HG03103 (cell line): ENCODE measurements around the gene MIX23.

ENCODE experiments used
- ATAC-seq: cut with Tn5 transposase; IDR thresholded peaks from one replicate; pipeline ENCODE4 v1.9.1; 2021; ENCODE audit warnings: low read depth; ENCODE audit not compliant: unreplicated experiment

MIX23 gene

DNA sequence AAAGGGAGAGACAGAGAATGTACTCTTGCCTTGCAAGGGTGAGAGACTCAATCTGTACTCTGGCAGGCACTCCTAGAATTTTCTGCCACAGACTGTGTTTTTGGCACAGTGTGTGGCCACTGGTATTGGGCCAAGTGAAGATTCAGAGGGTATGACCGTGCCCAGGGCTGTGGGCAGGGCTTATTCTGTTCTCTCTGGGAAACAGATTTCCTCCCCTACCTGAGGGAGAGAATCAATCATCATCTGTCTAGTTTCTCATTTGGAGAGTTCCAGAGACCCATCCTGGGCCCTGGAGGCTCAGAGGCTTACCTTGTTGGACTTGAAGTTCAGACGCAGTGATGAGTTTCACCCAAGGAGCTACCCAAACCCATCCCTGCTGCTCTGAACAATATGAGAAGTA, 29.8 kb downstream of the MIX23 start:
- ATAC-seq = no peak

DNA sequence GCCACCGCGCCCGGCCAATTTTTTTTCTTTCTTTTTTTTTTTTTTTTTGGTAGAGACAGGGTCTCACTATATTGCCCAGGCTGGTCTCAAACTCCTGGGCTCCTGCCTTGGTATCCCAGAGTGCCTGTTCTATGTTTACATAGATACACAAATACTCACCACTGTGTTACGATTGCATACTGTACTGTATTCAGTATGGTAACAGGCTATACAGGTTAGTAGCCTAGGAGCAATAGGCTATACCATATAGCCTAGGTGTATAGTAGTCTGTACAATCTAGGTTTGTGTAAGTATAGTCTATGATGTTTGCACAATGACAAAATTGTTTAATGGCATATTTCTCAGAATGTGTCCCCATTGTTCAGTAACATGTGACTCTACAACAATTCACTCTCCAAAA, 31.4 kb downstream of the MIX23 start:
- ATAC-seq = no peak

DNA sequence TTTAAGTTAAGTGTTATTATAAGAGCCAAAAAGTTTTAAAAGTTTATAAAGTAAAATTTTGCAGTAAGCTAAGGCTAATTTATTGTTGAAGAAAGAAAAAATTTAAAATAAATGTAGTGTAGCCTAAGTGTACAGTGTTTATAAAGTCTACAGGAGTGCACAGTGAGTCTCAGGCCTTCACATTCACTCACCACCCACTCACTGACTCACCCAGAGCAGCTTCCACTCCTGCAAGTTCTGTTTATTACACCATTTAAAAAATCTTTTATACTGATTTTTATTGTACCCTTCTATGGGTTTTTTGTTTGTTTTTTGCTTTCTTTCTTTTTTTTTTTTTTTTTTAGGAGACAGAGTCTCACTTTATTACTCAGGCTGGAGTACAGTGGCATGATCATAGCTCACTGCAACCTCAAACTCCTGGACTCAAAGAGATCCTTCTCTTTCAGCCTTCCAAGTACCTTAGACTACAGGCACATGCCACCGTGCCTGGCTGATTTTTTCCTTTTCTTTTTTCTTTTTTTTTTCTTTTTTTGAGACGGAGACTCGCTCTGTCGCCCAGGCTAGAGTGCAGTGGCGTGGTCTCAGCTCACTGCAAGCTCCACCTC, 32.1 kb downstream of the MIX23 start:
- no peak for ATAC-seq

DNA sequence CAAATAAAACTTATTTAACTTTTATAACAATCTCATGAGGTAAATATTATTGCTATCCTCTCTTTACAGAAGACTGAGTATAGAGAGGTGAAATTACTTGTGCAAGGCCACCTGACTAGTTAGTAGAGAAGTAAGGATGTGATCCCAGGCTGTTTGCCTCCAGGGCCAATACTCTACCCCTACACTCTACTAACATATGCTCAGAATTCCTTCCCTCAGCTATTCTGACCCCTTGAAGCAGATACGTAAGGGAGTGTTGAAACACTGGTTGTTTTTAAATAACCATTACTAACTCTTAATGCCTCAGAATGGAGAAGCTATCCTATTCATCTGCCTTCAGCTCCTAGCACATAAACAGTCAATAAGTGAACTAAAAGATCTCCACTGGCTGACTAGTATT, 33.9 kb downstream of the MIX23 start:
- no peak for ATAC-seq

DNA sequence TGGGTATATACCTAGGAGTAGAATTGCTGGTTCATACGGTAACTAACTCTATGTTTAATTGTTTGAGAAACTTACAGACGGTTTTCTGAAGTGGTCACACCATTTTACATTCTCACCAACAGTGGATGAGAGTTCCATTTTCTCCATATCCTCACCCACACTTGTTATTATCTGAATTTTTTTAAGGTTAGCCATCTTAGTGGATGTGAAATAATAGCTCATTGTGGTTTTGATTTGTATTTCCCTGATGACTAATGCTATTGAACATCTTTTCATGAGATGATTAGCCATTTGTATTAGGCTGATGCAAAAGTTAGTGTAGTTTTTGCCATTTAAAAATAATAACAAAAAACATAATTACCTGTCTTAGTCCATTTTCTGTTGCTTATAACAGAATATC, 39.4 kb downstream of the MIX23 start:
- no peak for ATAC-seq

DNA sequence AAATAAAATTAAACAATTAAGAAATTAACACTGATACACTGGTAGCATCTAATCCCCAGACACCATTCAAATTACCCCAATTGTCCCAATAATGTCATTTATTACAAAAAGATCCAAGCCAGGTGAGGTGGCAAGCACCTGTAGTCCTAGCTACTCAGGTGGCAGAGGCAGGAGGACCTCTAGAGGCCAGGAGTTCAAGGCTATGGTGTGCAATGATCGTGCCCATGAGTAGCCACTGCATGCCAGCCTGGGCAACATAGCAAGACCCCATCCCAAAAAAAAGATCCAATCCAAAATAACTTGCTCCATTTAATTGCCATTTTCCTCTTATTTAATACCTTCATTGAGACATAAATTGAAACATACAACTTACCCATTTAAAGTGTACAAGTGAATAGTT, 40.2 kb downstream of the MIX23 start:
- ATAC-seq = no peak

DNA sequence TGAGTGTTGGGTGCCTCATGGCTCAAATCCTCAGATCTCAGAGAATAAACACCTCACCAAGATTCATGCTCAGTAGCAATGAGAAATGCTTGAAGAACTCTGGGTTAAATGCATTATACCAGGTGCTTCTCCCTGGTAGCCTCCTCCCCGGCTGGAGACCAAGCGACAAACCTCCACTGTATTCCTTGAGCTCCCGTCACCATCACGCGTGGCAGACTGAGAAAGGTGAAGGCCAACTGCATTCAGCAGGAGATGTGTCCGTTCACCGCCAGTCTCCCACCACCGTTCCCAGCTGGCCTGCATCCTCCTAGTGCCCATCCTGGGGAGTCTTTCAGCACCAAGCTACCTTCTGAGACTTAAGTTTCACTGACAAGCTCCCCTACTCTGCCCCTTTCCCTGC, 50.5 kb downstream of the MIX23 start:
- no peak for ATAC-seq

DNA sequence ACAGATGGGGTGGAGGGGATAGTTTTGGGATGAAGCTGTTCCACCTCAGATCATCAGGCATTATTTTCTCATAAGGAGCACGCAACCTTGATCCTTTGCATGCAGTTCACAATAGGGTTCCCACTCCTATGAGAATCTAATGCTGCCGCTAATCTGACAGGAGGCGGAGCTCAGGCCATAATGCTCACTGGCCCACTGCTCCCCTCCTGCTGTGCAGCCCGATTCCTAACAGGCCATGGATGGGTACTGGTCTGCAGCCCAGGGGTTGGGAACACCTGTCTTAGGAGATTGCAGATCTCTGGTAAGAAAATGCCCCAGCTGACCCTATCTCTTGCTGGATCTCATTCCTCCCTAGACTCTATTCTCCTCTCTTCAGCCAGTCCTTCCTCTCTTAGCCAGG, 51.1 kb downstream of the MIX23 start:
- ATAC-seq = no peak

DNA sequence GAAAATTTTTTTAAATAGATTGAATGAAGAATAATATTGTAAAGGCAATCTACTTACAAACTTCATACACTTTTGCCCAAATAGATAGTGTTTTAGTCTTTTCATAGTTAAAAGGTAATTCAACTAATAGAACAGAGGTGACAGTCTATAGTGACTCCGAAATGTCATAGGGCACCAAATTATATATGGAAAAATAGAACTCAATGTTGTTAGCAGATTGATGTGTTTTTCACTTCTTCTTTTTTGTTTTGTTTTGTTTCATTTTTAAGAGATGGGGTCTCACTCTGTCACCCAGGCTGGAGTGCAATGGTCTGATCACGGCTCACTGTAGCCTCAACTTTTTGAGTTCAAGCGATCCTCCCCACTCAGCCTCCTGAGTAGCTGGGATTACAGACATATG, 57.3 kb downstream of the MIX23 start:
- no peak for ATAC-seq

DNA sequence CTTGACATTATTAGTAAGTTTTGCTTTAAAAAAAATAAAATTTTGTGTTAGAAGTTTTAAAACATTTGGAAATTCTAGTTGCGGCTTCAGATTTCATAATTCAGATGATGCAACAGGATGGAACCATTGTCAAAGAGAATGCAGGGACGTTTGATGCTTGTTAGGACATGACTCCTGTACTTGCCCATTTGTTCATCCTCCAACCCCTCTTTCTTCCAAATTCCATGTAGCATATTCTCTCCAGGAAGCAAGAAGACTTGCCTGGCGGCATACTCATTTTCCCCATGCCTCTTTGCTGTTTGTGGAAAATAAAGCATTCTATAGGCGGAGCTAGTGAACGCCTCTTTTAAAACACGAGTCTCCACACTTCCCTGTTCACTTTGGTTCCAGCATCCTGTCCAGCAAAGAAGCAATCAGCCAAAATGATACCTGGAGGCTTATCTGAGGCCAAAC, 58.1 kb downstream of the MIX23 start, which contains the start of gene CSTA:
CSTA (plus strand) TSS at position 378 of the 453 bp plus-strand sequence; CDS start at position 423, 45 bp downstream.
- no peak for ATAC-seq

DNA sequence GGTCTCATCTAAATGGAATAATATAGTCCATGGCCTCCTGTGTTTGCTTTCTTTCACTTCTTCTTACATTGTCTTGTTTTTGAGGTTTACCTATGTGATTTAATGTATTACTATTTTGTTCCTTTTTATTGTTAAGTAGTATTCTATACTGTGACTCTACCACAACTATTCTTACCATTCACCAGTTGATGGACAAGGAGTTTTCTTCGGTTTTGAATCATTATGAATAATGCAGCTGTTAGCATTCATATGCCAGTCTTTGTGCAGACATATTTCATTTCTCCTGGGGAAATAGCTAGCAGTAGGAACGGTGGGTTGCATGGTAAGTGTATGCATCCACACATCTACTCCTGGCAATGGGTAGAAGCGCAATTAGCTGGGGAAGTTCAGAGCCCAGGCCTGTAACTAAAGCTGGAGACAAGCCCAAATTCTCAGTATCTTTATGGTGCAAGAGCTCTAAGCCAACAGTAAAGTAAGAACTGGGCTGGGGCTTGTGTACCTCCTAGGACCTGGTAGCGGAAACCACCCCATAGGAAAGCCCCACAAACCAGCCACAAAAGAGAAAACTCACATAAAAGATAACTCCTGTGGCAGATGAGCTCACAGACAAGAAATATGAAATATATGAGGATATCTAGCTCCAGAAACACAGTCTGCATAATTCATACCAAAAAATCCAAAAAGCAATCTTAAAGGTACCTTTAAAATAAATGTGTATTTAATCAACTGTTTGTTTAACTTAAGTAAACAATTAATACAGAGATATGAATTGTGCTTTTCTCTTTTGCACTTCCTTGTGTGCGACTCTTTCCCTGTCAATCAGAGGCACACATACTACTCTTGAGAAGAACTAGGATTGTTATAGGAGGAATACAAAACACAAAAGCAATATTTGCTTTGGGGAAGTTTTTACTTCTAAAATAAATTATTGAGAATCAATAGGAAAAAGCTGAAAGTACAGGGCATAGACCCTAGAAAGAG, 60.6 kb downstream of the MIX23 start:
- no peak for ATAC-seq

DNA sequence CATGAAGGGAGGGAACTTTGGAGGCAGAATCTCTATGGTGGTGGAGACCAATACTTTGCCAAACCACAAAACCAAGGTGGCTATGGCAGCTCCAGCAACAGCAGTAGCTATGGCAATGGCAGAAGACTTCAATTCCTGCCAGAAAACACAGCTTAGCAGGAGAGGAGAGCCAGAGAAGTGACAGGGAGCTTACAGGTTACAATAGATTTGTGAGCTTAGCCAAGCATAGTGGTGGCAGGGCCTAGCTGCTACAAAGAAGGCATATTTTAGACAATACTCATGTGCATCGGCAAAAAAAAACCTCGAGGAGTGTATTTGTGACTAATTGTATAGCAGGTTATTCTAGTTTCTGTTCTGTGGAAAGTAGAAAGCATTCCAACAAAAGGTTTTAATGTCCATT, 64.4 kb downstream of the MIX23 start:
- ATAC-seq = no peak

DNA sequence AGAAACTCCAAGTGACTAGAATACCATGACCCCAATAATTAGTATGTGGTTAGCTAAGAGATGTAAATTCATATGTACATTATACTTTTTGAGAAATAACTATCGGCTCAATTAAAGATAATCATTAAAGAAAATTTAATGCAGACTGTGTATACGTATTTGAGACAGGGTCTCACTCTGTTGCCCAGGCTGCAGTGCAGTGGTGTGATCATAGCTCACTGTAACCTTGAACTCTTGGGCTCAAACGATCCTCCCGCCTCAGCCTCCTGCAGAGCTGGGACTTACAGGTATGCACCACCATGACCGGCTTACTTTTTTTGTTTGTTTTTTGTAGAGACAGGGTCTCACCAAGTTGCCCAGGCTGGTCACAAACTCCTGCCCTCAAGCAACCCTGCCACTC, 66.7 kb downstream of the MIX23 start:
- ATAC-seq = no peak

DNA sequence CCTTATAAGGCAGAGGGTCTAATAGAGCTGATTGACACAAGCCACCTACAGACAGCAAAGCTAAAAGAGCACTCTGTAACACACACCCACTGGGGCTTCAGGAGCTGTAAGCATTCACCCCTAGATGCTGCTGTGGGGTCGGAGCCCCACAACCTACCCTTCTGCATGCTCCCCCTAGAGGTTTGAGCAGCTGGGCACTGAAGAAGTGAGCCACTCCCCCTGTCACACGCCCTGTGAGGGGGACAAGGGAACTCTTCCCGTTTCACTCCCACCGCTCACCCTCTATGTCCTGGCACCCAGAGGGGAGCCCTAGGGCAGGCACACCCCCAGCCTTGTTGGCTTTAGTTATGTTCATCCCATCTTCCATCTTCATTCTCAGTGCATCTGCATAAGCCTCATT, 67.4 kb downstream of the MIX23 start:
- ATAC-seq = no peak

DNA sequence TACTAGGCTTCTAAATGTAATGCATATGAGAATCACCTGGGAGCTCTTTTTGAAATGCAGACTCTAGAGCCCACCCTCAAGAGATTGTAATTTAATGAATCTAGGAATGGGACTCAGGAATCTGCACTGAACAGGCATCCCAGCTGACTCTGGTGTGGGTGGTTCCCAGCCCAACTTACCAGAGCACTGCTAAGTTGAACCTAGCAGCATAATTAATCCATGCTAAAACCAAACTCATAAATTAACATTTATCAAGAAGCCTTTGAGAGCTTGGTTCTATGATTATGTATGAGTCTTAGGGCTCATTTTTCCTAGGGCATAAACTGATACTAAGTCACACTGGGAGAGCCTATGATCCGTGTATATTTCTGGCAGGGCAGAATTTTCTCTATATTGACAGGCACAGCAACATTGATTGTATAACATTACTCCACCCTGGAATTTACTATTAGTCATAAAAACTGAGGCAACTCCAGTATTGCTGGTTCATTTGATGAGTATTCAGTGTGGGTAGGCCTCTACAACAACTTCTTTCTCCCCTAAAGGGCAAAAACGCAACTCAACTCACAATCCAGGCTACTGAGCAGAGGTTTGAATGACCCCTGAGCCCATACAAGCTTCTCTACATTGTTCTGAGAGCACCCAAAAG, 68.7 kb downstream of the MIX23 start:
- no peak for ATAC-seq

DNA sequence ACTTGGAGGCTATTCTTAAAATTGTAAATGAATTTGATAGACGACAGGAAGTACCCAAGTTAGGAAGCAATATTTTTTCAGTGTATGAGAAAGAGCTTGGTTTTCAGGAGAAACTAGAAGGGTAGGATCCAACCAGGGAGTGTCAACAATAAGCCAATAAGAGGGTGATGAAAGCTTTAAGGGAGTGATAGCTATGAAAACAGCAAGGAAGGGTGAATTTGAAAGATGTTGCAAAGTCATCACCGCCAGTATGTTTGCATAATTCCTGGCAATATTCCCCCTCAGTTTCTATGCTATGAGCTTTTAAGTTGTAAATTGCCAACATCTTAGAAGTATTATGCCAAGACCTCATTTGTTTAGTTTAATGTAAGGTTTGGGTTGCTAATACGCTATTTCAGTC, 69.8 kb downstream of the MIX23 start:
- no peak for ATAC-seq

DNA sequence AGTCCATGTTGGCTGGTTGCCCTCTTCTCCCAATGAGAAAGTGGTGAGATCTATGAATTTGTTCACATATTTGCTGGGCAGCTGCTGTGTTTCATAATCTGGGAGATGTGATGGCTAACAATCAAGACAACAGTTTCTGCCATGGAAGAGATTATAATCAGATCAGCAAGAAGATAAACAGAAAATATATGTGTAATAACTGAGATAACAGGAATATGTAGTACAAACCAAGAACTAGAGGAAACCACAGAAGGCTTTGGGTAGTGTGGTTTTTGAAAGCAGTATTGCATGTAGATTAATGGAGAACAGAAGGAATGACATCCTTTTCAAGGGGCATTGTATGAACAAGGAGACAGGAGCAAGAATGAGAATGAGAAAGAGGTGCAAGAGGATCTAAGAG, 70.2 kb downstream of the MIX23 start:
- no peak for ATAC-seq

DNA sequence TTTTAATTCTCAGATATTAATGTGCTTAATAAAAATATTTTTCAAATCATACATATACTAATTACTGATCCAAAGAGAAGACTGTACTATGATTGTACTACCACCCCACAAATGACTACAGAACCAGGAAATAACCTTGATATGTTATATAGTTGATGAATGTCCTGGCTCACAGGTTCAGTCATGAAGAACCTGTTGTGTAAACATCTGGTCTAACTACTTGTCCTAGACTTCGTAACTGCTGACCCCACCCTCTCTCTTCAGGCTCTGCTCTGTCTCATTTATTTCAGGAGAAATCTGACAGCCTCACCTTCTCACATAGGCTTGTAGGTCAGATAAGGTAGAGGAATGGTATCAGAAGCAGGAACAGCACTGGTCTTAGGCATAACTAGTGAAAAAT, 72.7 kb downstream of the MIX23 start:
- no peak for ATAC-seq
